Caco-2 (cell line): ENCODE data around the gene ZNF592. TPM values are rescaled to one million over a fixed set of nuclear protein-coding genes. Genes with fewer than 3 reads are reported as not detected.

Source experiments
- BruUV-seq: library from RNA; stranded (reverse); fragments of 400-500 nt; replicated peaks from 2 replicates; lab custom pipeline; 2021; lab: Mats Ljungman, UMichigan
- CTCF ChIA-PET: fragments of 300-600 bp; sonication (Branson Sonifier 250); formaldehyde crosslinking; loops from one replicate; lab custom pipeline; 2022; ENCODE audit warnings: antibody characterized with exemption; lab: Charles Lee
- POLR2A ChIA-PET: fragments of 300-600 bp; sonication (Branson Sonifier 250); formaldehyde crosslinking; loops from one replicate; lab custom pipeline; 2022; ENCODE audit warnings: antibody characterized with exemption; lab: Charles Lee
- DNase-seq, 2 experiments: peaks; one replicate each; pipeline versions ENCODE4 v3.0.0 to v3.0.0-alpha.2; 2020 to 2022
- H3K27me3 ChIP-seq: replicated peaks from 2 replicates; pipeline ENCODE4 v1.6.0; 2011; ENCODE audit warnings: low read length; ENCODE audit not compliant: control insufficient read depth, insufficient read depth
- H3K36me3 ChIP-seq: 2 replicates; pipeline ENCODE4 v1.5.1; 2011; ENCODE audit warnings: low read length; ENCODE audit not compliant: control insufficient read depth, insufficient read depth
- H3K4me1 ChIP-seq: fragments of 250-450 bp; sonication (Bioruptor Pico); 2 replicates; pipeline ENCODE4 v1.5.1; 2020; ENCODE audit warnings: mild to moderate bottlenecking
- H3K4me3 ChIP-seq: 2 replicates; pipeline ENCODE4 v1.5.1; 2011; ENCODE audit warnings: low read depth, mild to moderate bottlenecking, control low read depth, low read length
- H3K9me3 ChIP-seq: fragments of 250-450 bp; sonication (Bioruptor Pico); 2 replicates; pipeline ENCODE4 v1.5.1; 2020; ENCODE audit warnings: mild to moderate bottlenecking, moderate library complexity
- H3K27ac Mint-ChIP-seq: one replicate; pipeline ENCODE4 v1.8.0; 2022; ENCODE audit warnings: mixed read lengths; ENCODE audit not compliant: unreplicated experiment
- H3K27me3 Mint-ChIP-seq: one replicate; pipeline ENCODE4 v1.8.0; 2022; ENCODE audit warnings: mixed read lengths; ENCODE audit not compliant: insufficient read depth, unreplicated experiment
- H3K36me3 Mint-ChIP-seq: one replicate; pipeline ENCODE4 v1.8.0; 2022; ENCODE audit warnings: mild to moderate bottlenecking, mixed read lengths; ENCODE audit not compliant: insufficient read depth, unreplicated experiment
- H3K4me1 Mint-ChIP-seq: one replicate; pipeline ENCODE4 v1.8.0; 2022; ENCODE audit warnings: low read depth, mixed read lengths; ENCODE audit not compliant: unreplicated experiment
- H3K4me3 Mint-ChIP-seq: one replicate; pipeline ENCODE4 v1.8.0; 2022; ENCODE audit warnings: mild to moderate bottlenecking, moderate library complexity, mixed read lengths; ENCODE audit not compliant: unreplicated experiment
- H3K9me3 Mint-ChIP-seq: one replicate; pipeline ENCODE4 v1.8.0; 2022; ENCODE audit warnings: mixed read lengths; ENCODE audit not compliant: unreplicated experiment
- intact Hi-C: fragments of 100-400 bp; cut with micrococcal nuclease; formaldehyde crosslinking; loops from one replicate; pipeline ENCODE4 v1.10.0; 2022; ENCODE audit not compliant: unreplicated experiment
- total RNA-seq: library from RNA; stranded (reverse); gene quantifications from 2 replicates; pipeline ENCODE4 v1.2.3, GENCODE V29; 2022
- TF ChIP-seq, protein P1 (sequence below), 2 experiments: fragments of 200-600 bp in 1 of 2; IDR thresholded peaks; 1 replicate in 1 of 2; 2 replicates in 1 of 2; pipeline versions ENCODE4 v1.5.1 to v1.8.0; 2011 to 2022; ENCODE audit warnings: antibody characterized with exemption in 1 of 2, control low read depth in 1 of 2, inconsistent platforms in 1 of 2, low read depth in 1 of 2, low read length in 1 of 2, mild to moderate bottlenecking in 1 of 2, moderate library complexity in 1 of 2; ENCODE audit not compliant: insufficient read depth in 1 of 2, severe bottlenecking in 1 of 2, unreplicated experiment in 1 of 2

ZNF592 gene
- total RNA-seq, 1 experiment from 2014 or later = 30.6 TPM

- H3K27me3 Mint-ChIP-seq = no peaks in the 10 kb centered on the region
- intact Hi-C loops = no loop called here
- Histone ChIP-seq H3K9me3 (no peaks in the 10 kb centered on the region), H3K4me3 (no peak overlapping the region), H3K27me3 (no peaks in the 10 kb centered on the region), H3K4me1 (0 out of 2 replicates have a peak, but pooled peaks cover 4% of the 10 kb centered on the region), H3K36me3 (no peaks in the 10 kb centered on the region)
- H3K9me3 Mint-ChIP-seq = no peaks in the 10 kb centered on the region
- ChIA-PET POLR2A (interaction anchor here (0.6 kb wide), 1 partner anchor 71 kb away, joined by 3 read pairs; no protein-coding TSS in a partner anchor), CTCF (interaction anchor here (0.5 kb wide), 1 partner anchor 175 kb away, joined by 3 read pairs; no protein-coding TSS in a partner anchor)
- peaks cover 11% of the 10 kb centered on the region for H3K4me1 Mint-ChIP-seq
- no peak overlapping the region for H3K4me3 Mint-ChIP-seq
- no peak for DNase-seq
- no peak overlapping the region for H3K27ac Mint-ChIP-seq
- no TSS peak for BruUV-seq
- peaks cover 12% of the 10 kb centered on the region for H3K36me3 Mint-ChIP-seq
- TF ChIP-seq, protein P1, sequence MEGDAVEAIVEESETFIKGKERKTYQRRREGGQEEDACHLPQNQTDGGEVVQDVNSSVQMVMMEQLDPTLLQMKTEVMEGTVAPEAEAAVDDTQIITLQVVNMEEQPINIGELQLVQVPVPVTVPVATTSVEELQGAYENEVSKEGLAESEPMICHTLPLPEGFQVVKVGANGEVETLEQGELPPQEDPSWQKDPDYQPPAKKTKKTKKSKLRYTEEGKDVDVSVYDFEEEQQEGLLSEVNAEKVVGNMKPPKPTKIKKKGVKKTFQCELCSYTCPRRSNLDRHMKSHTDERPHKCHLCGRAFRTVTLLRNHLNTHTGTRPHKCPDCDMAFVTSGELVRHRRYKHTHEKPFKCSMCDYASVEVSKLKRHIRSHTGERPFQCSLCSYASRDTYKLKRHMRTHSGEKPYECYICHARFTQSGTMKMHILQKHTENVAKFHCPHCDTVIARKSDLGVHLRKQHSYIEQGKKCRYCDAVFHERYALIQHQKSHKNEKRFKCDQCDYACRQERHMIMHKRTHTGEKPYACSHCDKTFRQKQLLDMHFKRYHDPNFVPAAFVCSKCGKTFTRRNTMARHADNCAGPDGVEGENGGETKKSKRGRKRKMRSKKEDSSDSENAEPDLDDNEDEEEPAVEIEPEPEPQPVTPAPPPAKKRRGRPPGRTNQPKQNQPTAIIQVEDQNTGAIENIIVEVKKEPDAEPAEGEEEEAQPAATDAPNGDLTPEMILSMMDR (IDR thresholded peaks at IDR 0.05; ENCODE audit: insufficient read depth in 1 of 2, low read depth in 1 of 2, low read length in 1 of 2, severe bottlenecking in 1 of 2, unreplicated experiment in 1 of 2) = no peak
Measured at GRCh38 chr15:84702961-84703482, 45.4 kb upstream of the ZNF592 start.

DNA sequence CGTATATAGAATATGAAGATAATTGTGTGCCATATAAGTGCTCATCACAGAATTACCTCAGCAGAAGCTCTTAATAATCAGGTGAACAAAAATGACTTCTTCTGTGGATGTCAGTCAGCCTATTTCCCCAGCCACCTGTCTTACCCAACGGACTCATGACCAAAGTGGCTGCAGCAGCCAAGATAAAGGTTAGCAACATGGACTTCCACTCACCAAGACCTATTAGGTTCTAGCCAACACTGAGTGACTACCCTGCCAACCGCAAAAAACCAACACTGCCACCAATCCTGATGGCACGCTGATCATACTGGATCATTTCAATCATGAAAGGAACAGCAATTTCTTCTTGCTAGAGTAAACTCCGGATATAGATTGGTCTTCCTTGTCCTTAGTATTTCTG is 44.6 kb upstream of the ZNF592 start:
- Histone ChIP-seq H3K4me3 (no peak overlapping the region), H3K9me3 (no peaks in the 10 kb centered on the region), H3K36me3 (no peaks in the 10 kb centered on the region), H3K27me3 (no peaks in the 10 kb centered on the region), H3K4me1 (0 out of 2 replicates have a peak, but pooled peaks cover 4% of the 10 kb centered on the region)
- ChIA-PET CTCF (interaction anchor here (0.5 kb wide), 1 partner anchor 175 kb away, joined by 3 read pairs; no protein-coding TSS in a partner anchor), POLR2A (no interaction called here)
- Mint-ChIP-seq H3K9me3 (no peaks in the 10 kb centered on the region), H3K27me3 (no peaks in the 10 kb centered on the region), H3K27ac (no peak overlapping the region), H3K36me3 (peaks cover 19% of the 10 kb centered on the region), H3K4me3 (no peak overlapping the region), H3K4me1 (peaks cover 11% of the 10 kb centered on the region)
- TF ChIP-seq, protein P1 (IDR thresholded peaks at IDR 0.05; ENCODE audit: insufficient read depth in 1 of 2, low read depth in 1 of 2, low read length in 1 of 2, severe bottlenecking in 1 of 2, unreplicated experiment in 1 of 2) = no peak
- intact Hi-C loops = no loop called here
- no peak for DNase-seq
- no TSS peak for BruUV-seq

GRCh38 chr15:84714372-84714771 is 34.0 kb upstream of the ZNF592 start:
- no peaks in the 10 kb centered on the region for H3K9me3 Mint-ChIP-seq
- no TSS peak for BruUV-seq
- peaks cover 6% of the 10 kb centered on the region for H3K4me1 Mint-ChIP-seq
- peak overlapping the region; percentile 81 for H3K4me3 Mint-ChIP-seq
- no peak overlapping the region for H3K27ac Mint-ChIP-seq
- peak overlapping the region; percentile 60 for H3K4me3 ChIP-seq
- CTCF ChIA-PET = interaction anchor here (0.6 to 1.2 kb wide), 2 partner anchors 20 to 214 kb away, joined by 3 read pairs; no protein-coding TSS in a partner anchor
- POLR2A ChIA-PET = no interaction called here
- intact Hi-C loops = loop anchor here (10.0 kb wide), 3 partner anchors 60 to 210 kb away; partner anchors contain the start of genes NMB, WDR73 and ZSCAN2
- TF ChIP-seq, protein P1 (IDR thresholded peaks at IDR 0.05; ENCODE audit: insufficient read depth in 1 of 2, low read depth in 1 of 2, low read length in 1 of 2, severe bottlenecking in 1 of 2, unreplicated experiment in 1 of 2) = no peak
- peaks cover 53% of the 10 kb centered on the region for H3K36me3 Mint-ChIP-seq
- no peaks in the 10 kb centered on the region for H3K27me3 Mint-ChIP-seq
- H3K27me3 ChIP-seq = no peaks in the 10 kb centered on the region
- H3K4me1 ChIP-seq = peaks cover 5% of the 10 kb centered on the region
- H3K9me3 ChIP-seq = no peaks in the 10 kb centered on the region
- DNase-seq = no peak
- no peaks in the 10 kb centered on the region for H3K36me3 ChIP-seq
